Esophagus squamous epithelium (tissue), 4 donors: ENCODE measurements around the gene ABCA9.

Experiments
- POLR2A ChIP-seq, 4 donors: fragments of 450-650 bp; IDR thresholded peaks; one replicate each; pipeline ENCODE4 v1.6.1; 2017; ENCODE audit warnings: antibody characterized with exemption in 4 of 4, mild to moderate bottlenecking in 4 of 4, moderate library complexity in 3 of 4
- TF ChIP-seq, protein P1 (sequence below), 6 experiments: fragments of 450-650 bp in 4 of 6; fragments of 200-600 bp in 2 of 6; sonication (generic) in 2 of 6; IDR thresholded peaks; one replicate each; pipeline ENCODE4 v1.5.1; 2016 to 2019; ENCODE audit warnings: antibody characterized with exemption in 6 of 6, mild to moderate bottlenecking in 4 of 6, moderate library complexity in 4 of 6

DNA sequence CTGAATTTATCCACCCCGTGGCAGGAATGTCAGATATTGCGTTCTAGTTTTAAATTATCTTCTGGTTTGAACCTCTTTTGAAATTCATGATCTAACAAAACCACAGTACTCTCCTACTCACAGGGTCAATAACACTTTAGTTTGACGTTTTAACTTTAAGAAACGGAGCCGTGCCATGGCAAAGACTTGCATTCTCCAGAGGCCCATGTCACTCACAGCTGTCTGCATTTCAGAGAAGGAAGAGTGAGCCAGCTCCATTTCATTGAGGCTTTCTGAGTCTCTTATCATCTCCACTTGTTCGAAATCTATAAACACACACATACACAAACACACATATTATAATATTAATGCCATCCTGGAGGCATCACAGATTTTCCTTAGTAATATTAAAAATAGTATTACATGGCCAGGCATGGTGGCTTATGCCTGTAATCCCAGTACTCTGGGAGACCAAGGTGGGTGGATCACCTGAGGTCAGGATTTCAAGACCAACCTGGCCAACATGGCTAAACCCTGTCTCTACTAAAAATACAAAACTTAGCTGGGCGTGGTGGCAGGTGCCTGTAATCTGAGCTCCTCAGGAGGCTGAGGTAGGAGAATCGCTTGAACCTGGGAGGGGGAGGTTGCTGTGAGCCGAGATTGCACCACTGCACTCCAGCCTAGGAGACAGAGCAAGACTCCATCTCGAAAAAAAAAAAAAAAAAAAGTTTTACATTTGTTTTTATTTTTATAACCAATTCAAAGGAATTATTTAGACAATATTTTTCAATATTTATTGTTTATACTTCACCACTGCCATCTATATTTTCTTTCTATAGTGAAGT is 45.4 kb upstream of the ABCA9 start:
- TF ChIP-seq POLR2A (IDR thresholded peaks at IDR 0.05) = no peak
- TF ChIP-seq, protein P1, sequence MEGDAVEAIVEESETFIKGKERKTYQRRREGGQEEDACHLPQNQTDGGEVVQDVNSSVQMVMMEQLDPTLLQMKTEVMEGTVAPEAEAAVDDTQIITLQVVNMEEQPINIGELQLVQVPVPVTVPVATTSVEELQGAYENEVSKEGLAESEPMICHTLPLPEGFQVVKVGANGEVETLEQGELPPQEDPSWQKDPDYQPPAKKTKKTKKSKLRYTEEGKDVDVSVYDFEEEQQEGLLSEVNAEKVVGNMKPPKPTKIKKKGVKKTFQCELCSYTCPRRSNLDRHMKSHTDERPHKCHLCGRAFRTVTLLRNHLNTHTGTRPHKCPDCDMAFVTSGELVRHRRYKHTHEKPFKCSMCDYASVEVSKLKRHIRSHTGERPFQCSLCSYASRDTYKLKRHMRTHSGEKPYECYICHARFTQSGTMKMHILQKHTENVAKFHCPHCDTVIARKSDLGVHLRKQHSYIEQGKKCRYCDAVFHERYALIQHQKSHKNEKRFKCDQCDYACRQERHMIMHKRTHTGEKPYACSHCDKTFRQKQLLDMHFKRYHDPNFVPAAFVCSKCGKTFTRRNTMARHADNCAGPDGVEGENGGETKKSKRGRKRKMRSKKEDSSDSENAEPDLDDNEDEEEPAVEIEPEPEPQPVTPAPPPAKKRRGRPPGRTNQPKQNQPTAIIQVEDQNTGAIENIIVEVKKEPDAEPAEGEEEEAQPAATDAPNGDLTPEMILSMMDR (IDR thresholded peaks at IDR 0.05) = no peak
